Measurements from ENCODE around the gene FOXK2. TPM values are rescaled to one million over a fixed set of nuclear protein-coding genes. Genes with fewer than 3 reads are reported as not detected.

The FOXK2 gene
- total RNA-seq, 4 donors from 2014 or later, result 27.0 to 51.6 (median 45.3) TPM

GRCh38 chr17:82486231-82487094 lies 33.1 kb upstream of the FOXK2 start:
- intact Hi-C loops (cut with DNase I), result no loop called here
- Histone ChIP-seq H3K27me3 (no peaks in the 10 kb centered on the region), H3K4me1 (peaks cover 16 to 21% (median 19%) of the 10 kb centered on the region in 4 donors), H3K36me3 (peaks cover 45 to 79% (median 72%) of the 10 kb centered on the region in 4 donors), H3K9me3 (no peaks in the 10 kb centered on the region), H3K4me3 (no peak overlapping the region), H3K27ac (replicated peaks in 1 of 4) (no peak overlapping the region)
- TF ChIP-seq EP300 (IDR thresholded peaks at IDR 0.05) (no peak), POLR2AphosphoS5 (IDR thresholded peaks at IDR 0.05) (no peak), CTCF (IDR thresholded peaks at IDR 0.05) (no peak), POLR2A (IDR thresholded peaks at IDR 0.05; ENCODE audit: low read depth) (no peak)
- no peak for DNase-seq (ENCODE audit: extremely low spot score)
- whole genome bisulfite sequencing, result 82% methylated on average over 13 of the region's 13 CpGs

GRCh38 chr17:82487910-82488309 lies 31.6 kb upstream of the FOXK2 start:
- intact Hi-C loops (cut with DNase I), result no loop called here

GRCh38 chr17:82489117-82489516 lies 30.4 kb upstream of the FOXK2 start:
- intact Hi-C loops (cut with DNase I), result no loop called here
- Histone ChIP-seq H3K4me3 (no peak overlapping the region), H3K36me3 (peaks cover 35 to 52% (median 45%) of the 10 kb centered on the region in 4 donors), H3K27ac (replicated peaks in 1 of 4) (peak overlapping the region; percentile 54 to 73 (median 68)), H3K9me3 (no peaks in the 10 kb centered on the region), H3K27me3 (no peaks in the 10 kb centered on the region), H3K4me1 (peaks cover 22 to 32% (median 31%) of the 10 kb centered on the region in 4 donors)
- WGBS, result 54% methylated on average over 7 of the region's 8 CpGs
- no peak for DNase-seq (ENCODE audit: extremely low spot score)
- TF ChIP-seq POLR2A (IDR thresholded peaks at IDR 0.05; ENCODE audit: low read depth) (no peak), EP300 (IDR thresholded peaks at IDR 0.05) (no peak), CTCF (IDR thresholded peaks at IDR 0.05) (no peak), POLR2AphosphoS5 (IDR thresholded peaks at IDR 0.05) (peak in 1 of 2 donors; percentile 36)

More at GRCh38 chr17:82487910-82488309, 31.6 kb upstream of the FOXK2 start:
- Histone ChIP-seq H3K36me3 (peaks cover 45 to 64% (median 57%) of the 10 kb centered on the region in 4 donors), H3K9me3 (no peaks in the 10 kb centered on the region), H3K4me3 (no peak overlapping the region), H3K27ac (replicated peaks in 1 of 4) (peak overlapping the region; percentile 6 to 73 (median 42)), H3K27me3 (no peaks in the 10 kb centered on the region), H3K4me1 (peaks cover 19 to 21% (median 21%) of the 10 kb centered on the region in 4 donors)
- TF ChIP-seq POLR2A (IDR thresholded peaks at IDR 0.05; ENCODE audit: low read depth) (no peak), POLR2AphosphoS5 (IDR thresholded peaks at IDR 0.05) (no peak), EP300 (IDR thresholded peaks at IDR 0.05) (no peak), CTCF (IDR thresholded peaks at IDR 0.05) (no peak)
- DNase-seq (ENCODE audit: extremely low spot score), result no peak
- 79% methylated on average over 14 of the region's 14 CpGs for WGBS

- peaks cover 27 to 41% (median 38%) of the 10 kb centered on the region in 4 donors for H3K4me1 ChIP-seq
- H3K27me3 ChIP-seq, result no peaks in the 10 kb centered on the region
- H3K9me3 ChIP-seq, result no peaks in the 10 kb centered on the region
- intact Hi-C loops (cut with DNase I), result loop anchor here (5.0 kb wide), 1 partner anchor 37 kb away; no protein-coding TSS in a partner anchor
- no peak for DNase-seq (ENCODE audit: extremely low spot score)
- peak overlapping the region; percentile 54 to 73 (median 68) for H3K27ac ChIP-seq (replicated peaks in 1 of 4)
- 89% methylated on average over 21 of the region's 21 CpGs for WGBS
- no peak for TF ChIP-seq CTCF (IDR thresholded peaks at IDR 0.05)
- TF ChIP-seq POLR2A (IDR thresholded peaks at IDR 0.05; ENCODE audit: low read depth), result no peak
- TF ChIP-seq POLR2AphosphoS5 (IDR thresholded peaks at IDR 0.05), result no peak
- no peak for TF ChIP-seq EP300 (IDR thresholded peaks at IDR 0.05)
- H3K36me3 ChIP-seq, result peaks cover 26 to 44% (median 36%) of the 10 kb centered on the region in 4 donors
- no peak overlapping the region for H3K4me3 ChIP-seq
Observed at GRCh38 chr17:82489851-82490511, 29.6 kb upstream of the FOXK2 start.

Data from esophagus muscularis mucosa (tissue), 4 donors.